HG02610 (cell line): ENCODE measurements around the gene RBM22.

Experiments
- ATAC-seq: cut with Tn5 transposase; IDR thresholded peaks from one replicate; pipeline ENCODE4 v1.9.1; 2021; ENCODE audit warnings: mild to moderate bottlenecking, moderate library complexity; ENCODE audit not compliant: unreplicated experiment

RBM22 gene

DNA sequence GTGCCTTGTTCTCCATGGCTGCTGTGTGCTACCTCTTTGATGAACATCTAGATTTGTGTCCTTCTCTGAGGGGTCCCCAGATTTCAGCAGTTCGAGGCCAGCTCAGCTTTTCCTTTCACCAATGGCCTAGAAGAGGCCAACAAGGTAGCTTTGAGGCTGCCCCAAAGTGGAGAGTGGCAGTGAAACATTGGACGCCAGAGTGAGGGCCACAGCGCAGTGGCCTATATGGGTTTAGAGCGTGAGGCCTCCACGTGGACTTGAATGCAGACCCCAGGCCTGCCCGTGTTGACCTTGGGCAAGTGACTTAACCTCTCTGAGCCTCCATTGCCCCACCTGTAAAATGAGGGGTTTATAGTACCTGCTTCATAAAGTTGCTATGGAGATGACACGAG lies 28.0 kb downstream of the RBM22 start:
- ATAC-seq, result no peak

DNA sequence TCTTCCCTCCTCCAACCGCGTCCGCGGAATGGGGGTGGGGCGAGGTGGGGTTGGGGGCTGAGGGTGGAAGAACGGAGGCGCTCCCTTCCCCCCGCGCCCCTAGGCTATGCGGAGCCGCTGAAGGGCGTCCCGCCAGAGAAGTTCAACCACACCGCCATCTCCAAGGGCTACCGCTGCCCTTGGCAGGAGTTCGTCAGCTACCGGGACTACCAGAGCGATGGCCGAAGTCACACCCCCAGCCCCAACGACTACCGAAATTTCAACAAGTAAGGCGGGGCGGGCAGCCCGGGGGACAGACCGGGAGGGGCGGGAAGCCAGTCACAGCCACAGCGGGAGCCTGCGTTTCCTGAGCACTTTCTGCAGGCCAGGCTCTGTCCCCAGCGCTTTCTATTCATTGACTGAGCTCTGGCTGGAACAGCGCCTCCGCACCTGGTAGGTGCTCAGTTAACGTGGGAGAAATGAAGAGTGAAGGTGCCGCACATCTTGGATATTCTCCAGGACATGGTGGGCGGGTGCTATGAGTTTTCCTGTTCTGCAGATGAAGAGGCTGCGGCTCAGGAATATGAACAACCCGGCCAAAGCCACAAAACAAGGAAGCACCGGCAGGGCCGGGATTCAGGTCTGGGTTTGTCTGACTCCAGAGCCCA lies 28.5 kb downstream of the RBM22 start:
- no peak for ATAC-seq

DNA sequence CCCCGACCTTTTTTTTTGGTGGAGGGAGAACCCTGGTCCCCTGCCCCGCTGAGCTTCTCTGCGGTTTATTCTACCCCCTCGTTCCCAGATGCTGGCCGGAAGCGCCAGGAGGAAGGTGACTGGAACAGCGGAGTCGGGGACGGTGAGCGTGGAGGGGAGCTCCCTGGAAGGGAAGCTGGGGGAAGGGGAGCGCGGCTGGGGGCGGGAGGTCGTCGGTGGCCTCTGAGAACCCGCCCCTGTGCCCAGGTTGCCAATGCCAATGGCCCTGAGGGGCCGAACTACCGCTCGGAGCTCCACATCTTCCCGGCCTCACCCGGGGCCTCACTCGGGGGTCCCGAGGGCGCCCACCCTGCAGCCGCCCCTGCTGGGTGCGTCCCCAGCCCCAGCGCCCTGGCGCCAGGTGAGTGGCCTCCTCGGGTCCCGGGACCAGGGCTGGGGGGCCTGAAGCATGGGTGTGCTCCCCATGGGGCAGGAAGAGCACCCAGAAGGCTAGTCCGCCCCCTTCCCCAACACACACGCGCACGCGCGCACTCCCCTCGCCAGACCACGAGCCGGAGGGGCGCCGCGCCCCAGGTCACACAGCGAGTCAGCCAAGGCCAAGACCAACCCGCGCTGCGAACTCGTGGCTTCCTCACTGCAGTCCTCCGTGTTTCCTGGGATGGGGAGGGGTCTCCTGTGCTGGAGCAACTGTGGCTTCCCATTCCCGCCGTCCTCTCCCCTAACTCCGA lies 29.2 kb downstream of the RBM22 start:
- no peak for ATAC-seq

DNA sequence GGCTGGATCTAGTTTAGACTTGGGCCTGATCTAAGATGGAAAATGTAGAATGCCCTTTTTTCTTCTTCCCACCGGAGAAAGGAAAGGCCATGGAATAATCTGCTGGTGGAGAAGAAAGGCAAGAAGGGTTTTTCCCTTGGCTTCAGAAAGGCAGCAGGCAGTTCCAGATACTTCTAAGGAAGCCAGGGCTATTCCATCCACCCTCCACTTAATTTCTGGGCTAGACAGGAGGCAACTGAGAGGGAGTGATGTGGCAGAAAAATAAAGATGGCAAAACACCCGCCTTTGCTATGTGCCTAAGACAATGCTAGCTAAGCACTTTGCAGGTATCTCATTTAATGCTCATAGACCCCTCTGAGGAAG lies 29.9 kb downstream of the RBM22 start:
- no peak for ATAC-seq

DNA sequence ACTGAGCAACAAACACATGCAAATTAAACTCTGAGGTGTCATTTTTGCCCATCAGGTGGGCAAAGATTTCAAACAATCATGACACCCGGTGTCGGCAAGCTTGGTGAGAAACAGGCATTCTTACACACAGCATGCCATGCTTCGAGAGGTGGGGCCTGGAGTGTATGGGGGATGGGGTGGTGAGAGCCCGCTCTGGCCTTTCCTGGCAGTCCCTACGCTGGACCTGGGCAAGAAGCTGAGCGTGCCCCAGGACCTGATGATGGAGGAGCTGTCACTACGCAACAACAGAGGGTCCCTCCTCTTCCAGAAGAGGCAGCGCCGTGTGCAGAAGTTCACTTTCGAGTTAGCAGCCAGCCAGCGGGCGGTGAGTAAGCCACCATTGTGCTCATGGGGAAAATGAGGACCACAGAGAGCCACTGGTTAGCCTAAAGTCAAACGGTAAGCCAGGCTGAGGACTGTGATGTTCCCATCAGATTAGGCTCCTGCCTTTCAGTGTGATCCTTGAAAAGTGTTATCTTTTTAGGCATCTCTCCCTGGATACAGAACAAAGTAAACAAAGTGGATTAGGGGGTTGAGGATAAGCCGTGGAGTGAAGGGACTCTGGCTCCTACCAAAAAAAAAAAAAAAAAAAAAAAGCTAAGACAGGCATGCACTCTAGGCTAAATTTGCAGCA lies 30.5 kb downstream of the RBM22 start:
- ATAC-seq, result no peak

DNA sequence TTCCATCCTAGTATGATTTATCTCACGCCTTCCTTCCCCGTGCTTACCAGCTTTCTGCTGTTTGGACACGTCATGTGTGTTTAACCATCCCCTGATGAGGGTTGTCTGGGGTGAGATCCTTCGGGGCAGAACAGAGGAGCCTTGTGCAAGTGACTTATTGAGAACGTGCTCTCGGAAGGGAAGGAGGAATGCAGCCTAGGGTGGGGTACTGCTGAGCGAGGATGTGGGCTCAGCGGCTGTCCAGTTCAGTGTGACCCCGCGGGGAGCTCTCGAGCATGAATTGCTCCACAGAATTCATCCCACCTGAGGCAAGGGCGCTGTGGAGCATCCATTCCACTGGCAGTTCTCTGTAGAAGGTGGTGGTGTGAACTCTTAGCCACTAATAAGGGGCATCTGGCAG lies 35.8 kb downstream of the RBM22 start:
- no peak for ATAC-seq

DNA sequence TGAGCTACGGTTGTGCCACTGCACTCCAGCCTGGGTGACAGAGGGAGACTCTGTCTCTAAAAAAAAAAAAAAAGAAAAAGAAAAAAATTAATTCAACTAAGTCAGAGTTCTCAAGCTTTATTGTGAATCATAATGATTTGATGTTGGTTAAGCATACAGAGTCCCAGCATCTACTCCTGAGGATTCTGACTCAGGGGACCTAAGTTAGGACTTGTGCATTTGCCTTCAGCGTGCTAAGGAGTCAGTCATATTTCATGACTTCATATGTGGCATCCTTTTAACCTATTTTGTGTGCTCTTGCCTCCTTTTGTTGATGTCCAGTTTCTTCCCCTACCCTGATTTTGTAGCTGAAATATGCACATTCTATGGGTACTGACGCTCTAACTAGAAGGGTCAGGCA lies 36.9 kb downstream of the RBM22 start:
- no peak for ATAC-seq

DNA sequence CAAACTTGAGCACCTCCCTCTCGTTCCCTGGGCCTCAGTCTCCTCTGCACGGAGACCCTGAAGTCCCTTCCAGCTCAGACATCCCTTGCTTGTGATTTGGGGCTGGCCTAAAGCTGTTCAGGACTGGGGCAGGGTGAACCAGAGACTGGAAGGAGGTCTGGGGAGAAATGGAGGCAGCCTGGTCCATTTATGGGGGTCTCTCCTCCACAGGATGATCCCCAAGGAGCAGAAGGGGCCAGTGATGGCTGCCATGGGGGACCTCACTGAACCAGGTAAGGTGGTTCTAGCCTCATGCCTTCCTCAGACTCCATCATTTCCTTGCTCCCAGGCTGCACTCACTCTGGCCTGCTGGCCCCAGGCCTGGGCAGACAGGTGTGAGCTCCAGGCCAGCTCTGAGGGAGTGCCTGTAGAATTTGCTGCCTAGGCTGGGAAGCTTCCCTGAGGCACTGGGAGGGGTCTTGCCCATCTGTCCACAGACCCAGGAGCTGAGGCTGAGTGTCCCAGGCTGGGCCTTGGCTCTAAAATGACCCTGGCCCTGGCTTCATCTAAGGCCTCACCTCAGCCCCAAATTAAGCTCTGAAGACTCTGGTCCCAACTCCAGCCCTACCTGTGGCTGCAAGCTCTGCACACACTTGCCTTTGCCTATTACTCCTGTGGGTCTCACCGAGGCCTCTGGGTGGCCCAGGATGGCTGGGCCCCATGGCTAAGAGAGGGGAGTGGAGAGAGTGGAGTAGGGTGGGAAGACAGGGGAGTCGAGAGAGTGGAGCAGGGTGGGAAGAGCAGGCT lies 37.9 kb downstream of the RBM22 start:
- ATAC-seq, result no peak

DNA sequence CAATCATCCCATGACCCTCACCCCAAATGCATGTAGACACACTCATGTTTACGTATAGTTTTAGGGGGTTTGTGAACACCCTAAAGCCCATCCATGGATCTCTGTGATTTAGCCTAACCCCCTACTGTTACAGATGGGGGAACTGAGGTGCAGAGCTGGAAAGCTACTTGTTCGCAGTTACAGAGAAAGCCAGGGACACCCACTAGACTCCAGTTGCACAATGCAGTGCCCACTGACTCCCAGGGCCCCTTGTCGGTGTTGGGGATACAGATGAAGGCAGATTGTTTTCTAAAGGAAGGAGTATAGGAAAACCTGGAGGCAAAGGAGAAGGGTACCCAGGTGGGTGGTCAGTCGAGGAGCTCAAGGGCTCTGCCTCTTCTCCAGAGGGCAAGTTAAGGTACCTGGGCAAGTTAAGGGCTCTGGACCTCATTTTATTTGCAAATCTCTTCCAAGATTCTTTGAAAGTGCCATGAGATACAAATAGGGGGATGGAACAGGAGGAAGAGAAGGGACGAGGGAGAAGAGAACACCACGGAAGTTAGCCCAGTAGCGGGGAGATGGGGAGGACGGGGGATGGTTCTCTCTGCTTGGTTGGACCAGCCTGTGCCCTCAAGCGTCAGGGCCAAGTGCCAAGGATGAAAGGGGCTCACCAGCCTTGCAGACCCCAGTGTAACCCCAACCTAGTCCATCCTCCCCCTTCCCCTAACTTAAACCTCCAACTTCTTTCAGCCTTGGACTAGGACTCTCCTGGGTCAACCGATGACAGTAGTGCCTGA lies 38.9 kb downstream of the RBM22 start:
- no peak for ATAC-seq

DNA sequence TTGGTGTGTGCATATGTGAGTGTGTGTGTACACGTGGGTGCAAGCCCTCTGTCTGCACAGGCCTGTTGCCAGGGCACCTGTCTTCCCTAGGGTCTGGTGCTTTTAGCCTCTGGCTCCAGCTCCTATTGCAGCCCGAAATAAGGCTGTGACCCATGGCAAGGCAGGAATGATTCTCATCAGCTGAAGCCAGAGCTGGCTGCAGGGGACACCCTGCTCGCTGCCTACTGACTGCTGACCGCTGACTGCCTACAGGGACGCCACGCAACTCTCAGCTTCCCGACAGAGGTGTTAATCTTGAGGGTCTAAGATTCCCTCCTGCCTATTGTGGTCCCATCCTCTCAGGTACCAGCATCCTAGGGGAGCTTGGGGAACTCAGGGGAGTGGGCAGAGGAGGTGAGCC lies 39.8 kb downstream of the RBM22 start, which contains the start of gene MYOZ3:
Gene MYOZ3, plus strand, starts transcription at position 166 of the 400 bp plus-strand sequence. CDS start 1,691 bp downstream, outside the sequence.
- ATAC-seq, result no peak

DNA sequence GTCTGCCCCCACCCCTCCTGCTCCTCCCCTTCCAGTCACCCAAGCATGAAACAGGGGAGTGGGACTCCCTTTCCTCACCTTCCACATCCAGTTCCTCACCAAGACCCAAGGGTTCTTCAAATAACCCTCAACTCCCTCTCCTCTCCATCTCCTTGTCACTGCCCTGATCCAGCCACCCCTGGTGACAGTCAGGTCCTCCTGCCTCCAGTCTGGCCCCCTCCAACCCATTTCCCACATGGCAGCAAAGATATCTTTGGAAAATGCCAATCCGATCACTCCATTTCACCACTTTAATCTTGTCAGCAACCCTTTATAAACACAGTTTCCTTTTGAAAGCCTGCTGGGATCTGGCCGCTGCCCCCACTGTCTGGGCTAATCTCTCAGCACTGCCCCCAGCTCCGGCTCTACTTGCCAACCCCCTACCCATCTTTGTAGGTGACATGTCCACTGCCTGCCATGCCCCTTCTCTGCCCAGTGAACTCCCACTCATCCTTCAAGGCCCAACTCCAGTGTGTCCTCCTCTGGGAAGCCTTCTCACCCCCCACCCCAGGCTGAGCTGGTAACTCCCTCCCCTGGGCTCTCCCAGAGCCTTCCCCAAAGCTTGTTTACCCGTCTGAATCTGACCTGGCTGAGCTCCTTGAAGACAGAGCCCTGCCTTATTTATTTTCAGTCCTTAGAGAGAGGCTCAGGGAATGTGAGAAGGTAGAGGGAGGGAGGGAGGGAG lies 40.6 kb downstream of the RBM22 start:
- ATAC-seq, result no peak

DNA sequence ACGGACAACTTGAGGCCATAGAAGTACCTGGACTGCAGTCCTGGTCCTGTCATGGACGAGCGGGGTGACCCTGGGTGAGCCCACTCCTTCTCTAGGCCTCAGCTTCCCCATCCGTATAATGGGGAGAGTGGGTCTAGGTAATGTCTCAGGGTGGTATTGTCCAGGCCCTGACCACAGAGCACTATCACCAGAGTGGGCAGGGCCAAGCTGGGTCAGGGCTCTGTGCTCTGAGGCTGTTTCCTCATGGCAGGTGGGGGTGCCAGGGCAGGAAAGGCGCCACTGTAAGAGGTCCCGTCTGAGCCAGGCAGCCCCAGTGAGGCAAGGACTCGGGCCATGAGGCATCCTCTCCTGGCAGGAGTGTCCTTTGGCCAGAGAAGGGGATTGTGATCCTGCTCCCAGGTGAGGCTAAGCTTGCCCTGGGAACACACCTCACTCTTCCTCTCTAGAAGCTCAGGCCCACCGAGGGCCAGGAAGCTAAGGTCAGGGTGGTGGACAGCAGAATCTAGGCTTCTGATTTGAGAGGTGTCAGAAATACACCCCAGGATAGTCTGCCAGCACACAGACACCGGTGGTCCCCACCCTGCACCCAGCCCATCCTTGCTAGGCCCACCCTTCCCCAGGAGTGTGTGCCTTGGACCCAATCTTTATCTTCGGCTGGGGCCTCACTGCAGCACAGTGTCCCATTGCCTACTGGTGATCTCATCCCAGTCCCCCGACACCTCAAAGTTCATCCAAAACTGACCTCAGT lies 41.3 kb downstream of the RBM22 start:
- no peak for ATAC-seq

DNA sequence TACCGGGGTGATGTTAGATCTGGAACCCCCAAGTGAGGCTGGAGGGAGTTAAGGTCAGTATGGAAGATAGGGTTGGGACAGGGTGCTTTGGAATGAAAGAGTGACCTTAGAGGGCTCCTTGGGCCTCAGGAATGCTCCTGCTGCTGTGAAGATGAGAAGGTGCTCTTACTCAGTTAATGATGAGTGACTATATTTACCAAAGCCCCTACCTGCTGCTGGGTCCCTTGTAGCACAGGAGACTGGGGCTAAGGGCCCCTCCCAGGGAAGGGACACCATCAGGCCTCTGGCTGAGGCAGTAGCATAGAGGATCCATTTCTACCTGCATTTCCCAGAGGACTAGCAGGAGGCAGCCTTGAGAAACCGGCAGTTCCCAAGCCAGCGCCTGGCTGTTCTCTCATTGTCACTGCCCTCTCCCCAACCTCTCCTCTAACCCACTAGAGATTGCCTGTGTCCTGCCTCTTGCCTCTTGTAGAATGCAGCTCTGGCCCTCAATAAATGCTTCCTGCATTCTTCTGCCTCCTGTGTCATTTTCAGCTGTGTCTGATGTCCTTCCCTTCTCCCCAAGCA lies 42.1 kb downstream of the RBM22 start:
- no peak for ATAC-seq

DNA sequence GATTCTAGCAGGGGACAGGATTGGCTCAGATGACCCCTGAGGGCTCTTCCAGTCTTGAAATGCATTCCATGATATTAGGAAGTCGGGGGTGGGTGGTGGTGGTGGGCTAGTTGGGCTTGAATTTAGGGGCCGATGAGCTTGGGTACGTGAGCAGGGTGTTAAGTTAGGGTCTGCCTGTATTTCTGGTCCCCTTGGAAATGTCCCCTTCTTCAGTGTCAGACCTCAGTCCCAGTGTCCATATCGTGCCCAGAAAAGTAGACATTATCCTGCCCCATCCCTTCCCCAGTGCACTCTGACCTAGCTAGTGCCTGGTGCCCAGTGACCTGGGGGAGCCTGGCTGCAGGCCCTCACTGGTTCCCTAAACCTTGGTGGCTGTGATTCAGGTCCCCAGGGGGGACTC lies 42.7 kb downstream of the RBM22 start:
- ATAC-seq, result no peak

DNA sequence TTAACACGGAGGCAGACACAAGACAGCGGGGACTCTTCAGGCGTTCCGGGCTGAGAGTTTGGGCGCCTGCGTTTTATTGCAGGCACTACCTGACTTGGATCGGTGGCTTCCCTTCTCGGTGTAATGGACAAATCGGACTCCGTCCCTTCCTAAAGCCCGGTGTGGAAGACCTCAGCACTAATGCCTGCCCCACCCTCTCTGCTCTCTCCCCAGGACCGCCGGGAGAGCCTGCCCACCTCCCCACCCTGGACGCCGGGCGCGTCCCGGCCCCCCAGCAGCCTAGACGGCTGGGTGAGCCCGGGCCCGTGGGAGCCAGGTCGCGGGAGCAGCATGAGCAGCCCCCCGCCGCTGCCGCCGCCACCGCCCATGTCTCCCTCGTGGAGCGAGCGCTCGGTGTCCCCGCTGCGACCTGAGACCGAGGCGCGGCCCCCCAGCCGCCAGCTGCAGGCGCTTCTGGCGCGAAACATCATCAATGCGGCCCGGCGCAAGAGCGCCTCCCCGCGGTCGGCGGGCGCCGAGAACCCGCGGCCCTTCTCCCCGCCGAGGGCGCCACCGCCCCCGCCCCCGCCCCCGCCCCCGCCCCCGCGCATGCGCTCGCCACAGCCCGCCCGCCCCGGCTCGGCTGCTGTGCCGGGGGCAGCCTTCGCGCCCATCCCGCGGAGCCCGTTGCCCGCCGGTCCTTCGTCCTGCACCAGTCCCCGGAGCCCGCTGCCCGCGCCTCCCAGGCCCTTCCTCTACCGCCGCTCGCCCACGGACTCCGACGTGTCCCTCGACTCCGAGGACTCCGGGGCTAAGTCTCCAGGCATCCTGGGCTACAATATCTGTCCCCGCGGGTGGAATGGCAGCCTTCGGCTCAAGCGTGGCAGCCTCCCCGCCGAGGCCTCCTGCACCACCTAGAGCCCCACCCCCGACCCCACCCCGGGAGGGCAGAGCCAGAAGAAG lies 44.4 kb downstream of the RBM22 start:
- ATAC-seq, result peak; percentile 65

DNA sequence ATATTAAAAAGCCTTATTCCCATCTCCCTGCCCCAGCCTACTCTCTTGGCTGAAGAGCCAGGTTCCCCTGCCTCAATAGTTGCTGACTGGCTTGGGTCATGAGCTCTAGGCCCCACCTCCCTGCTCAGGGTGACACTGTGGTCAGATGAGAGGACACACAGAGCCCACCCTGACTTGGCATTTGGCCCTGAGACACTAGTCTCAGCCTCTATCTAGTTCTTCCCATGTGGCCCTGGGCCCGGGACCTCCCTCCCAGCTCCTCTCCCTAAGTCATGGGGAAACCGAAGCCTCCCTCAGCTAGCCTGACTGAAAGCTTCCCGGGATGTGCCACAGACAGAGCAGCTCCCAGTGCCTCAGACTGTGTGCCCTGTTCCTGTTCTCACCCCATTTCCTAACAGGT lies 45.6 kb downstream of the RBM22 start:
- no peak for ATAC-seq

DNA sequence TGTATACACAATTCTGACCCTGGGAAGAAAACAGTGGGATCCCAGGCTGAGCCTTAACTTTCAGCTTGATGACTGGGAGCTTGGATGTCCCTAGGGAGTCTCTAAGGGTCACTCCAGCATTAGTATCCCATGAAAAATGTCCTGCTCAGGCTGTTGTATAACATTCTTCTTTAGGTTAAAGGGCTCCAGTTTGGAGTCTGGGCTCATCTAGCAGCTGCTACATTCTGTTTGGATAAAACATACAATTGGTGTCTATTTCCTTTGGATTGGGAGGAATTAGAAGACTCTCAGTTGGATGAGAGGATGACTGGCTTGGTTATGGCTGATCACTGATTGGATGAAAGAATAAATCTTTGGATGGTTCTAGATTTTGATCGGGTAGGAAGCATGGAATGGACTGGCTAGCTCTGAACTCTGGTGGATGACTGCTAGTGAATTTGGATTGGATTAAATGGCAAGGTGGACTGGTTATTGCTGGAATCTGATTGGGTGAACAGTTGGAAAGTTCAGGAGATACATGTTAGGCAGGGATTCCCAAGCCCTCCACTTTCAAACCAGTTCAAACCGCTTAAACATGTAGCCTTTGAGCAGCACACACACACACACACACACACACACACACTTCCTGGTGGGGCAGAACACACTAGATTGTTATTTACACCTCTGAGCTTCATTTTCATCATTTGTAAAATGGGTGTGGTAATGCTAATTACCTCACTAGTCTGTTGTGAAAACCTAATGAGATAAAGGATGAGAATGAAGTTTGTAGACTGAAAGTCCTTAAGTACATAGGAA lies 46.9 kb downstream of the RBM22 start:
- no peak for ATAC-seq
